ENCODE measurements around the gene RNF115.

- TF ChIP-seq CTCF (IDR thresholded peaks at IDR 0.05) (no peak), POLR2A (IDR thresholded peaks at IDR 0.05) (no peak), EP300 (IDR thresholded peaks at IDR 0.05) (no peak)
These were observed 50.5 kb downstream of the RNF115 start for GRCh38 chr1:145773423-145773822.
